ENCODE data around the gene ZNF681. TPM values are rescaled to one million over a fixed set of nuclear protein-coding genes. Genes with fewer than 3 reads are reported as not detected.

Gene ZNF681
- total RNA-seq (ENCODE audit: unreplicated experiment) = 8.1 TPM
- long read RNA-seq, partial matches to known transcripts = 1 of 2 reads
- long read RNA-seq, other reads (novel, unspliced or antisense) = 1 of 2 reads

DNA sequence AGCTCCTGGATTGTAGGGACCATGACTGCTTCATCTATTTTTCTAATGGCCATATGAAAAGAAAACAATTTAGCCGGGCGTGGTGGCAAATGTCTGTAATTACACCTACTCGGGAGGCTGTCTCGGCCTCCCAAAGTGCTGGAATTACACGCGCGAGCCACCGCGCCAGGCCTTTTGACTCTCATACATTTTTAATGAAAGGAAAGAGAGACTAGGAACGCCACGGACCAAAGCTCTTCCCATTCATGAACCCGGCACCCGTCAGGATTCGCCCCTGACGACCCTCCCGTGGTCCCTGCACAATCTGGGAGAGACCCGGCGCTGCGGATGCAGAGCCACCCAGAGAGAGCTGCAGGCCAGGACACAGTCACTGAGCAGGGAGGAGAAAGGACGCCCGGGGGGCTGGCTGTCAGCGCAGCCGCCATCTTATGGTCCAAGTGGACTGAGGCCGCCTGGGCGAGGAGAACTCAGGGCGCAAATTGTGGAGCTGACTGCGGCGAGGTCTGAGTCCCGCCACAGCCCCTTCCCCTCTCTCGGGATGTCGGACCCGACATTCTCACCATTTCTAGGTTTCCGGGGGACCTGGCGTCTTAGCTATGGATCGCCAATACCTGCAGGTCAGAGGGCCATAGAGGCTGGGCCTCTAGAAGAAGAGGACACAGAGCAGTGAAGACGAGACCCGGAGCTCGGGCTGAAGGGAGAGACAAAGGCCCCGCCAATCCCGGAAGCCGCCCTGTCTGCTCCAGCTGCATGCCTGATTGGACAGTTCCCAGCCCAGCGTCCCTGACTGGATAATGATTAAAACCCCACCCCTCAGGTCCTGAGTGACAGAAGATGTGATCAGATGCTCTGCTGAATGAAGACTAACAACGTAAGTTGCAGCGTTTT lies at the start of gene ZNF681:
Gene ZNF681, minus strand, starts transcription at position 705 of the 888 bp plus-strand sequence. Its CDS starts 142 bp downstream, at position 563.
- Mint-ChIP-seq H3K27ac (ENCODE audit: unreplicated experiment) (peak within 1 kb of the TSS; percentile 100), H3K27me3 (ENCODE audit: unreplicated experiment) (peaks cover 4% of the 10 kb centered on the region), H3K4me3 (ENCODE audit: unreplicated experiment) (peak within 1 kb of the TSS; percentile 96), H3K9me3 (ENCODE audit: unreplicated experiment) (peaks cover 14% of the 10 kb centered on the region), H3K4me1 (ENCODE audit: low read depth, unreplicated experiment) (peaks cover 1% of the 10 kb centered on the region), H3K36me3 (ENCODE audit: unreplicated experiment) (peaks cover 11% of the 10 kb centered on the region)
- DNase-seq = peak; percentile 91
- TF ChIP-seq CTCF (IDR thresholded peaks at IDR 0.05; ENCODE audit: partially characterized antibody, unreplicated experiment) = peak; percentile 60

- H3K4me3 Mint-ChIP-seq (ENCODE audit: unreplicated experiment) = no peak overlapping the region
- peaks cover 2% of the 10 kb centered on the region for H3K9me3 Mint-ChIP-seq (ENCODE audit: unreplicated experiment)
- DNase-seq = no peak
- no peak for TF ChIP-seq CTCF (IDR thresholded peaks at IDR 0.05; ENCODE audit: partially characterized antibody, unreplicated experiment)
- H3K4me1 Mint-ChIP-seq (ENCODE audit: low read depth, unreplicated experiment) = peaks cover 4% of the 10 kb centered on the region
- no peaks in the 10 kb centered on the region for H3K27me3 Mint-ChIP-seq (ENCODE audit: unreplicated experiment)
- peaks cover 4% of the 10 kb centered on the region for H3K36me3 Mint-ChIP-seq (ENCODE audit: unreplicated experiment)
- H3K27ac Mint-ChIP-seq (ENCODE audit: unreplicated experiment) = no peak overlapping the region
These were observed 46.0 kb upstream of the ZNF681 start for GRCh38 chr19:23804676-23805075.

GRCh38 chr19:23802290-23802689 lies 43.6 kb upstream of the ZNF681 start:
- H3K4me3 Mint-ChIP-seq (ENCODE audit: unreplicated experiment) = no peak overlapping the region
- H3K27me3 Mint-ChIP-seq (ENCODE audit: unreplicated experiment) = peaks cover 2% of the 10 kb centered on the region
- no peaks in the 10 kb centered on the region for H3K36me3 Mint-ChIP-seq (ENCODE audit: unreplicated experiment)
- peaks cover 15% of the 10 kb centered on the region for H3K4me1 Mint-ChIP-seq (ENCODE audit: low read depth, unreplicated experiment)
- H3K27ac Mint-ChIP-seq (ENCODE audit: unreplicated experiment) = no peak overlapping the region
- DNase-seq = no peak
- H3K9me3 Mint-ChIP-seq (ENCODE audit: unreplicated experiment) = peaks cover 4% of the 10 kb centered on the region
- TF ChIP-seq CTCF (IDR thresholded peaks at IDR 0.05; ENCODE audit: partially characterized antibody, unreplicated experiment) = no peak

DNA sequence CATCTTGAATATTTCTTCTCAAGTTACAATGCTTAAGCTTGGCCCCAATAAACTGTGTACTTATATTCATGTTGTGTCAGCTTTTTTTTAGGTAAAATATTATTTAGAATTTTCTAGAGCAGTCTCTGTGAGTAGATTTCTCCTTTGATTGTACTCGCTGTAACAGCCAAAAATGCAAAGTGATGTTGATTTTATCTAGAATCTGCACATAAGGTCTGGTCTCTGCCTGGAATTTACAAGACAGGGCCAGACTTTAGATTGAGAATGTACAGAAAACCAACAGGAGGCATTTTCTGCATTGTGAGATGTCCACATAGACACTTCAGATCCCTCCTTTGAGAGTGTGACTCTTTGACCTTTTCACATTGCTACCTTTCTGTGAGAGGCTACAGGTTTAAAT lies 43.1 kb upstream of the ZNF681 start:
- H3K4me1 Mint-ChIP-seq (ENCODE audit: low read depth, unreplicated experiment) = peaks cover 15% of the 10 kb centered on the region
- no peak for DNase-seq
- H3K36me3 Mint-ChIP-seq (ENCODE audit: unreplicated experiment) = no peaks in the 10 kb centered on the region
- no peak for TF ChIP-seq CTCF (IDR thresholded peaks at IDR 0.05; ENCODE audit: partially characterized antibody, unreplicated experiment)
- H3K27ac Mint-ChIP-seq (ENCODE audit: unreplicated experiment) = no peak overlapping the region
- no peak overlapping the region for H3K4me3 Mint-ChIP-seq (ENCODE audit: unreplicated experiment)
- peaks cover 2% of the 10 kb centered on the region for H3K27me3 Mint-ChIP-seq (ENCODE audit: unreplicated experiment)
- H3K9me3 Mint-ChIP-seq (ENCODE audit: unreplicated experiment) = peaks cover 5% of the 10 kb centered on the region

- H3K4me1 Mint-ChIP-seq (ENCODE audit: low read depth, unreplicated experiment) = peaks cover 15% of the 10 kb centered on the region
- H3K27me3 Mint-ChIP-seq (ENCODE audit: unreplicated experiment) = peaks cover 2% of the 10 kb centered on the region
- H3K9me3 Mint-ChIP-seq (ENCODE audit: unreplicated experiment) = peaks cover 7% of the 10 kb centered on the region
- DNase-seq = no peak
- peak overlapping the region; percentile 17 for H3K27ac Mint-ChIP-seq (ENCODE audit: unreplicated experiment)
- no peak for TF ChIP-seq CTCF (IDR thresholded peaks at IDR 0.05; ENCODE audit: partially characterized antibody, unreplicated experiment)
- no peak overlapping the region for H3K4me3 Mint-ChIP-seq (ENCODE audit: unreplicated experiment)
- peaks cover 4% of the 10 kb centered on the region for H3K36me3 Mint-ChIP-seq (ENCODE audit: unreplicated experiment)
These were observed 42.2 kb upstream of the ZNF681 start for GRCh38 chr19:23800868-23801267.

Measured in glutamatergic neuron (in vitro differentiated cells).